Epithelial cell of esophagus (primary cell): ENCODE data around the gene SUSD4.
A peak's percentile ranks its signal among the peaks of the same experiment; 100 is the strongest.

ENCODE experiments used
- DNase-seq: peaks from one replicate; pipeline ENCODE4 v3.0.0; 2010; ENCODE audit warnings: low read depth
- H3K4me3 ChIP-seq: 2 replicates; pipeline ENCODE4 v1.5.1; 2011; ENCODE audit warnings: mild to moderate bottlenecking, low read length, control low read depth
- CTCF ChIP-seq: IDR thresholded peaks from 2 replicates; pipeline ENCODE4 v1.5.1; 2011; ENCODE audit warnings: low read depth, mild to moderate bottlenecking, low read length, control low read depth, inconsistent platforms; ENCODE audit not compliant: insufficient read depth; ENCODE audit errors: missing control alignments

SUSD4 gene

GRCh38 chr1:223299553-223299952 lies 64.4 kb downstream of the SUSD4 start:
- no peak for DNase-seq
- TF ChIP-seq CTCF, result no peak

GRCh38 chr1:223298701-223299100 lies 65.3 kb downstream of the SUSD4 start:
- no peak overlapping the region for H3K4me3 ChIP-seq
- no peak for TF ChIP-seq CTCF
- DNase-seq, result no peak

More at GRCh38 chr1:223299553-223299952, 64.4 kb downstream of the SUSD4 start:
- no peak overlapping the region for H3K4me3 ChIP-seq

GRCh38 chr1:223297800-223298199 lies 66.2 kb downstream of the SUSD4 start:
- H3K4me3 ChIP-seq, result no peak overlapping the region
- TF ChIP-seq CTCF, result no peak
- no peak for DNase-seq

GRCh38 chr1:223291796-223292195 lies 72.2 kb downstream of the SUSD4 start:
- TF ChIP-seq CTCF, result no peak
- no peak for DNase-seq
- no peak overlapping the region for H3K4me3 ChIP-seq

- H3K4me3 ChIP-seq, result no peak overlapping the region
- TF ChIP-seq CTCF, result no peak
- DNase-seq, result no peak
Measured at GRCh38 chr1:223290397-223290796, 73.6 kb downstream of the SUSD4 start.

- peak; percentile 73 for DNase-seq
- TF ChIP-seq CTCF, result no peak
Measured at GRCh38 chr1:223289621-223290020, 74.4 kb downstream of the SUSD4 start.

GRCh38 chr1:223288826-223289225 lies 75.2 kb downstream of the SUSD4 start:
- DNase-seq, result peak; percentile 73
- no peak for TF ChIP-seq CTCF
- H3K4me3 ChIP-seq, result no peak overlapping the region

More at GRCh38 chr1:223289621-223290020, 74.4 kb downstream of the SUSD4 start:
- no peak overlapping the region for H3K4me3 ChIP-seq
